Liver (tissue), 9 donors: ENCODE results near the gene BBS5. TPM values are rescaled to one million over a fixed set of nuclear protein-coding genes. Genes with fewer than 3 reads are reported as not detected.
A peak's percentile ranks its signal among the peaks of the same experiment; 100 is the strongest.
"Not testable (repeated sequence)": the region's sequence is repeated elsewhere in the genome, so short reads cannot be mapped to it uniquely, and the experiment has no call there.

ENCODE experiments used
- DNase-seq: peaks from one replicate; pipeline ENCODE4 v3.0.0-alpha.2; 2017; ENCODE audit warnings: low spot score
- H3K27ac ChIP-seq, 2 donors: one replicate each; pipeline ENCODE4 v1.7.0; 2013; ENCODE audit warnings: inconsistent platforms in 2 of 2, low read length in 2 of 2, control low read depth in 1 of 2, low read depth in 1 of 2, mild to moderate bottlenecking in 1 of 2
- H3K27me3 ChIP-seq, 4 donors: one replicate each; pipeline versions ENCODE4 v1.6.1 to v1.7.0; 2013; ENCODE audit warnings: low read length in 3 of 4, inconsistent platforms in 1 of 4, mild to moderate bottlenecking in 1 of 4, moderate library complexity in 1 of 4; ENCODE audit not compliant: control insufficient read depth in 4 of 4, insufficient read depth in 4 of 4
- H3K36me3 ChIP-seq, 4 donors: one replicate each; pipeline versions ENCODE4 v1.6.1 to v1.7.0; 2013; ENCODE audit warnings: low read length in 3 of 4, mild to moderate bottlenecking in 3 of 4, low read depth in 1 of 4, moderate library complexity in 1 of 4; ENCODE audit not compliant: control insufficient read depth in 4 of 4, insufficient read depth in 3 of 4
- H3K4me1 ChIP-seq, 4 donors: one replicate each; pipeline versions ENCODE4 v1.6.1 to v1.7.0; 2013; ENCODE audit warnings: low read length in 3 of 4, mild to moderate bottlenecking in 3 of 4, moderate library complexity in 1 of 4; ENCODE audit not compliant: control insufficient read depth in 4 of 4, insufficient read depth in 4 of 4
- H3K4me3 ChIP-seq, 3 donors: one replicate each; pipeline versions ENCODE4 v1.6.1 to v1.7.0; 2013; ENCODE audit warnings: low read length in 3 of 3, control low read depth in 1 of 3, low read depth in 1 of 3, mild to moderate bottlenecking in 1 of 3
- H3K9ac ChIP-seq, 2 donors: one replicate each; pipeline ENCODE4 v1.7.0; 2013; ENCODE audit warnings: low read length in 2 of 2, mild to moderate bottlenecking in 2 of 2, moderate library complexity in 2 of 2, control low read depth in 1 of 2, low read depth in 1 of 2
- H3K9me3 ChIP-seq, 4 donors: one replicate each; pipeline versions ENCODE4 v1.6.1 to v1.7.0; 2013; ENCODE audit warnings: low read length in 3 of 4; ENCODE audit not compliant: control insufficient read depth in 4 of 4
- EGR1 ChIP-seq, 2 donors: IDR thresholded peaks; 2 replicates each; pipeline ENCODE4 v1.6.1; 2016 to 2018; ENCODE audit warnings: antibody characterized with exemption in 2 of 2, low read depth in 2 of 2
- FOXA1 ChIP-seq: IDR thresholded peaks from 2 replicates; pipeline ENCODE4 v1.6.1; 2016; ENCODE audit warnings: antibody characterized with exemption
- FOXA2 ChIP-seq: IDR thresholded peaks from 2 replicates; pipeline ENCODE4 v1.6.1; 2016; ENCODE audit warnings: antibody characterized with exemption
- HNF4A ChIP-seq, 2 donors: conservative IDR thresholded peaks; 2 replicates each; pipeline ENCODE4 v1.6.1; 2016; ENCODE audit warnings: antibody characterized with exemption in 2 of 2, mild to moderate bottlenecking in 2 of 2
- HNF4G ChIP-seq: IDR thresholded peaks from 2 replicates; pipeline ENCODE4 v1.6.1; 2016; ENCODE audit warnings: antibody characterized with exemption
- JUND ChIP-seq, 2 donors: IDR thresholded peaks; 2 replicates each; pipeline ENCODE4 v1.6.1; 2016; ENCODE audit warnings: antibody characterized with exemption in 2 of 2
- NR2F2 ChIP-seq: IDR thresholded peaks from 2 replicates; pipeline ENCODE4 v1.6.1; 2016; ENCODE audit warnings: antibody characterized with exemption
- RAD21 ChIP-seq, 2 donors: IDR thresholded peaks; 2 replicates each; pipeline ENCODE4 v1.6.1; 2016; ENCODE audit warnings: antibody characterized with exemption in 2 of 2, mild to moderate bottlenecking in 2 of 2
- RXRA ChIP-seq, 2 donors: IDR thresholded peaks; 2 replicates each; pipeline ENCODE4 v1.6.1; 2017 to 2018; ENCODE audit warnings: antibody characterized with exemption in 2 of 2, mild to moderate bottlenecking in 1 of 2
- SP1 ChIP-seq: IDR thresholded peaks from 2 replicates; pipeline ENCODE4 v1.6.1; 2018; ENCODE audit warnings: antibody characterized with exemption, mild to moderate bottlenecking
- TAF1 ChIP-seq: conservative IDR thresholded peaks from 2 replicates; pipeline ENCODE4 v1.6.1; 2016; ENCODE audit warnings: antibody characterized with exemption, mild to moderate bottlenecking
- YY1 ChIP-seq: IDR thresholded peaks from 2 replicates; pipeline ENCODE4 v1.6.1; 2016; ENCODE audit warnings: antibody characterized with exemption, mild to moderate bottlenecking
- WGBS: extraction: QIAGEN DNeasy Blood & Tissue Kit; methylation state at CpG from one replicate; pipeline ENCODE4 v1.1.7; 2013; 5-methylcytosine and 5-hydroxymethylcytosine counted together
- polyA plus RNA-seq, 2 donors: library from polyadenylated mRNA; stranded (reverse) in 1 of 2; unstranded in 1 of 2; fragments of 200-250 nt in 1 of 2; fragments of >200 nt in 1 of 2; fragmentation: Nextera tagmentation in 1 of 2; extraction: Ambion mirVana in 1 of 2; gene quantifications; one replicate each; pipeline versions ENCODE4 v1.2.1 to v1.2.3, GENCODE V29; 2013 to 2015
- total RNA-seq, 2 donors: library from RNA; depleted of rRNA; stranded (reverse); fragments of >200 nt; gene quantifications; one replicate each; pipeline ENCODE4 v1.2.3, GENCODE V29; 2014
- TF ChIP-seq, protein P1 (sequence below): fragments of 150-350 bp; IDR thresholded peaks from 2 replicates; pipeline ENCODE4 v1.5.1; 2017; ENCODE audit warnings: improper control_type of control experiment, low read depth, low read length; ENCODE audit not compliant: missing input control
- TF ChIP-seq, protein P2 (sequence below): IDR thresholded peaks from 2 replicates; pipeline ENCODE4 v1.6.1; 2016; ENCODE audit warnings: antibody characterized with exemption, mild to moderate bottlenecking
- TF ChIP-seq, protein P3 (sequence below): IDR thresholded peaks from 2 replicates; pipeline ENCODE4 v1.6.1; 2016; ENCODE audit warnings: antibody characterized with exemption
- TF ChIP-seq, protein P4 (sequence below): IDR thresholded peaks from 2 replicates; pipeline ENCODE4 v1.6.1; 2016; ENCODE audit warnings: antibody characterized with exemption
- TF ChIP-seq, protein P5 (sequence below): IDR thresholded peaks from 2 replicates; pipeline ENCODE4 v1.6.1; 2016; ENCODE audit warnings: antibody characterized with exemption
- donor health status: healthy.
- donor health status: healthy.
- donor health status: healthy.
- donor health status: healthy.
- donor health status: healthy.

Gene BBS5
- total and polyA plus RNA-seq, 4 donors = 1.7 to 2.5 (median 2.1) TPM

DNA sequence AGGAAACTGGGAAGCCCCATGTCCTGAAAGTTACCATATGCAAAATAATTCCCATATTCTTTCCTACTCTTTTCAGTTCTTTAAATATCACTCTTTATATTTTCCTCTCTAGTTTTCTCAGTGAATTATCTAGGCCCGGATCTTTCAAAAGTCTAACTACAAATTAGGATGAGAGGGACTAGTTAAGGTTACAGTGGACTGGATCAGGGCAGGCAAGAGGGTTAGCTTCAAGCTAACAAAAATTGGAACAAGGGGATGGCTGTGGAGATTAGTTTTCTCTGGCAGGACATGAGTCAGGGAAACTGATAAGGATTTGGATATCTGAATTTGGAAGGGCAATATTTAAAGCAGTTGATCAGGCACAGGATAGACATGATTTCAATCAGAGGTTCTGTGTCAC, 30.4 kb upstream of the BBS5 start:
- no peak overlapping the region for H3K9ac ChIP-seq
- no peak overlapping the region for H3K27ac ChIP-seq
- H3K9me3 ChIP-seq = no peaks in the 10 kb centered on the region
- H3K36me3 ChIP-seq = no peaks in the 10 kb centered on the region
- no peaks in the 10 kb centered on the region for H3K4me1 ChIP-seq
- no peak overlapping the region for H3K4me3 ChIP-seq
- no peaks in the 10 kb centered on the region for H3K27me3 ChIP-seq
- TF ChIP-seq HNF4A (conservative IDR thresholded peaks at IDR 0.05) (no peak), RXRA (IDR thresholded peaks at IDR 0.05) (no peak), TAF1 (no peak), HNF4G (no peak), EGR1 (IDR thresholded peaks at IDR 0.05; ENCODE audit: low read depth in 2 of 2) (no peak), NR2F2 (no peak), FOXA2 (no peak), JUND (IDR thresholded peaks at IDR 0.05) (no peak), FOXA1 (no peak), SP1 (no peak), YY1 (no peak)
- TF ChIP-seq, protein P1, sequence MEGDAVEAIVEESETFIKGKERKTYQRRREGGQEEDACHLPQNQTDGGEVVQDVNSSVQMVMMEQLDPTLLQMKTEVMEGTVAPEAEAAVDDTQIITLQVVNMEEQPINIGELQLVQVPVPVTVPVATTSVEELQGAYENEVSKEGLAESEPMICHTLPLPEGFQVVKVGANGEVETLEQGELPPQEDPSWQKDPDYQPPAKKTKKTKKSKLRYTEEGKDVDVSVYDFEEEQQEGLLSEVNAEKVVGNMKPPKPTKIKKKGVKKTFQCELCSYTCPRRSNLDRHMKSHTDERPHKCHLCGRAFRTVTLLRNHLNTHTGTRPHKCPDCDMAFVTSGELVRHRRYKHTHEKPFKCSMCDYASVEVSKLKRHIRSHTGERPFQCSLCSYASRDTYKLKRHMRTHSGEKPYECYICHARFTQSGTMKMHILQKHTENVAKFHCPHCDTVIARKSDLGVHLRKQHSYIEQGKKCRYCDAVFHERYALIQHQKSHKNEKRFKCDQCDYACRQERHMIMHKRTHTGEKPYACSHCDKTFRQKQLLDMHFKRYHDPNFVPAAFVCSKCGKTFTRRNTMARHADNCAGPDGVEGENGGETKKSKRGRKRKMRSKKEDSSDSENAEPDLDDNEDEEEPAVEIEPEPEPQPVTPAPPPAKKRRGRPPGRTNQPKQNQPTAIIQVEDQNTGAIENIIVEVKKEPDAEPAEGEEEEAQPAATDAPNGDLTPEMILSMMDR = no peak
- TF ChIP-seq, protein P2, sequence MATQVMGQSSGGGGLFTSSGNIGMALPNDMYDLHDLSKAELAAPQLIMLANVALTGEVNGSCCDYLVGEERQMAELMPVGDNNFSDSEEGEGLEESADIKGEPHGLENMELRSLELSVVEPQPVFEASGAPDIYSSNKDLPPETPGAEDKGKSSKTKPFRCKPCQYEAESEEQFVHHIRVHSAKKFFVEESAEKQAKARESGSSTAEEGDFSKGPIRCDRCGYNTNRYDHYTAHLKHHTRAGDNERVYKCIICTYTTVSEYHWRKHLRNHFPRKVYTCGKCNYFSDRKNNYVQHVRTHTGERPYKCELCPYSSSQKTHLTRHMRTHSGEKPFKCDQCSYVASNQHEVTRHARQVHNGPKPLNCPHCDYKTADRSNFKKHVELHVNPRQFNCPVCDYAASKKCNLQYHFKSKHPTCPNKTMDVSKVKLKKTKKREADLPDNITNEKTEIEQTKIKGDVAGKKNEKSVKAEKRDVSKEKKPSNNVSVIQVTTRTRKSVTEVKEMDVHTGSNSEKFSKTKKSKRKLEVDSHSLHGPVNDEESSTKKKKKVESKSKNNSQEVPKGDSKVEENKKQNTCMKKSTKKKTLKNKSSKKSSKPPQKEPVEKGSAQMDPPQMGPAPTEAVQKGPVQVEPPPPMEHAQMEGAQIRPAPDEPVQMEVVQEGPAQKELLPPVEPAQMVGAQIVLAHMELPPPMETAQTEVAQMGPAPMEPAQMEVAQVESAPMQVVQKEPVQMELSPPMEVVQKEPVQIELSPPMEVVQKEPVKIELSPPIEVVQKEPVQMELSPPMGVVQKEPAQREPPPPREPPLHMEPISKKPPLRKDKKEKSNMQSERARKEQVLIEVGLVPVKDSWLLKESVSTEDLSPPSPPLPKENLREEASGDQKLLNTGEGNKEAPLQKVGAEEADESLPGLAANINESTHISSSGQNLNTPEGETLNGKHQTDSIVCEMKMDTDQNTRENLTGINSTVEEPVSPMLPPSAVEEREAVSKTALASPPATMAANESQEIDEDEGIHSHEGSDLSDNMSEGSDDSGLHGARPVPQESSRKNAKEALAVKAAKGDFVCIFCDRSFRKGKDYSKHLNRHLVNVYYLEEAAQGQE = no peak
- TF ChIP-seq, protein P3, sequence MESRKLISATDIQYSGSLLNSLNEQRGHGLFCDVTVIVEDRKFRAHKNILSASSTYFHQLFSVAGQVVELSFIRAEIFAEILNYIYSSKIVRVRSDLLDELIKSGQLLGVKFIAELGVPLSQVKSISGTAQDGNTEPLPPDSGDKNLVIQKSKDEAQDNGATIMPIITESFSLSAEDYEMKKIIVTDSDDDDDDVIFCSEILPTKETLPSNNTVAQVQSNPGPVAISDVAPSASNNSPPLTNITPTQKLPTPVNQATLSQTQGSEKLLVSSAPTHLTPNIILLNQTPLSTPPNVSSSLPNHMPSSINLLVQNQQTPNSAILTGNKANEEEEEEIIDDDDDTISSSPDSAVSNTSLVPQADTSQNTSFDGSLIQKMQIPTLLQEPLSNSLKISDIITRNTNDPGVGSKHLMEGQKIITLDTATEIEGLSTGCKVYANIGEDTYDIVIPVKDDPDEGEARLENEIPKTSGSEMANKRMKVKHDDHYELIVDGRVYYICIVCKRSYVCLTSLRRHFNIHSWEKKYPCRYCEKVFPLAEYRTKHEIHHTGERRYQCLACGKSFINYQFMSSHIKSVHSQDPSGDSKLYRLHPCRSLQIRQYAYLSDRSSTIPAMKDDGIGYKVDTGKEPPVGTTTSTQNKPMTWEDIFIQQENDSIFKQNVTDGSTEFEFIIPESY = no peak
- TF ChIP-seq, protein P4, sequence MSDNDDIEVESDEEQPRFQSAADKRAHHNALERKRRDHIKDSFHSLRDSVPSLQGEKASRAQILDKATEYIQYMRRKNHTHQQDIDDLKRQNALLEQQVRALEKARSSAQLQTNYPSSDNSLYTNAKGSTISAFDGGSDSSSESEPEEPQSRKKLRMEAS = no peak
- 83% methylated on average over 1 of the region's 1 CpG for WGBS
- no peak for DNase-seq

DNA sequence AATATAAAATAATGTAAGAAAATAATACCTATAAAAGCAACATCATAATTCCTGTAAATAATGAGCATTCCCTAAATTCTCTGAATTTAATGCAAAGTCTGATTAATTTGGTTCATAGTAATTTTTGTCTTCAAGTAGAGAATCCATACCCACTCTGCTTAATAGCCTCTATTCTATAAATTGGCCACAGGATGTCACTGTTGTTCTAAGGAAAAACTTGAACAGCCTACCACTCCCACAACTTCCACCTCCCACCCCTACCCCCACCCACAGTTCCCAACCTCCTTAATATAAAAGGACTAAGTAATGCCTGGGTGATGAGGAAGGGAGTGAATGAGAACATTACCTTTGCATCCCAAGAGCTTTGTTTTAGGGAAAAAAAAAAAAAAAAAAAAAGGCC, 27.2 kb upstream of the BBS5 start:
- DNase-seq = no peak
- H3K4me1 ChIP-seq = no peaks in the 10 kb centered on the region
- no peak overlapping the region for H3K9ac ChIP-seq
- H3K4me3 ChIP-seq = no peak overlapping the region
- no peaks in the 10 kb centered on the region for H3K9me3 ChIP-seq
- no peaks in the 10 kb centered on the region for H3K36me3 ChIP-seq
- TF ChIP-seq, protein P5, sequence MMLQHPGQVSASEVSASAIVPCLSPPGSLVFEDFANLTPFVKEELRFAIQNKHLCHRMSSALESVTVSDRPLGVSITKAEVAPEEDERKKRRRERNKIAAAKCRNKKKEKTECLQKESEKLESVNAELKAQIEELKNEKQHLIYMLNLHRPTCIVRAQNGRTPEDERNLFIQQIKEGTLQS = no peak
- TF ChIP-seq, protein P1 = peak; percentile 56
- TF ChIP-seq RAD21 (IDR thresholded peaks at IDR 0.05) (peak; percentile 67 to 78), HNF4G (no peak)
- TF ChIP-seq, protein P4 = no peak
- H3K27me3 ChIP-seq = no peaks in the 10 kb centered on the region
- H3K27ac ChIP-seq = no peak overlapping the region

DNA sequence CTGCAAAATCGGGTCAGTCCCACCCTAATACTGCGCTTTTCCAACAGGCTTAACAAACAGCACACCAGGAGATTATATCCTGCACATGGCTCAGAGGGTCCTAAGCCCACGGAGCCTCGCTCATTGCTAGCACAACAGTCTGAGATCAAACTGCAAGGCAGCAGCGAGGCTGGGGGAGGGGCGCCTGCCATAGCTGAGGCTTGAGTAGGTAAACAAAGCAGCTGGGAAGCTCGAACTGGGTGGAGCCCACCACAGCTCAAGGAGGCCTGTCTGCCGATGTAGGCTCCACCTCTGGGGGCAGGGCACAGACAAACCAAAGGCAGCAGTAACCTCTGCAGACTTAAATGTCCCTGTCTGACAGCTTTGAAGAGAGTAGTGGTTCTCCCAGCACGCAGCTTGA, 26.2 kb upstream of the BBS5 start:
- not testable (repeated sequence) for H3K36me3 ChIP-seq, H3K9ac ChIP-seq
- 88% methylated on average over 9 of the region's 9 CpGs for WGBS

More for the DNA sequence above, 26.2 kb upstream of the BBS5 start:
- H3K27ac ChIP-seq, DNase-seq, H3K27me3 ChIP-seq, H3K4me1 ChIP-seq, H3K4me3 ChIP-seq, H3K9me3 ChIP-seq: not testable (repeated sequence)
